ENCODE measurements around the gene MAN1C1.

DNA sequence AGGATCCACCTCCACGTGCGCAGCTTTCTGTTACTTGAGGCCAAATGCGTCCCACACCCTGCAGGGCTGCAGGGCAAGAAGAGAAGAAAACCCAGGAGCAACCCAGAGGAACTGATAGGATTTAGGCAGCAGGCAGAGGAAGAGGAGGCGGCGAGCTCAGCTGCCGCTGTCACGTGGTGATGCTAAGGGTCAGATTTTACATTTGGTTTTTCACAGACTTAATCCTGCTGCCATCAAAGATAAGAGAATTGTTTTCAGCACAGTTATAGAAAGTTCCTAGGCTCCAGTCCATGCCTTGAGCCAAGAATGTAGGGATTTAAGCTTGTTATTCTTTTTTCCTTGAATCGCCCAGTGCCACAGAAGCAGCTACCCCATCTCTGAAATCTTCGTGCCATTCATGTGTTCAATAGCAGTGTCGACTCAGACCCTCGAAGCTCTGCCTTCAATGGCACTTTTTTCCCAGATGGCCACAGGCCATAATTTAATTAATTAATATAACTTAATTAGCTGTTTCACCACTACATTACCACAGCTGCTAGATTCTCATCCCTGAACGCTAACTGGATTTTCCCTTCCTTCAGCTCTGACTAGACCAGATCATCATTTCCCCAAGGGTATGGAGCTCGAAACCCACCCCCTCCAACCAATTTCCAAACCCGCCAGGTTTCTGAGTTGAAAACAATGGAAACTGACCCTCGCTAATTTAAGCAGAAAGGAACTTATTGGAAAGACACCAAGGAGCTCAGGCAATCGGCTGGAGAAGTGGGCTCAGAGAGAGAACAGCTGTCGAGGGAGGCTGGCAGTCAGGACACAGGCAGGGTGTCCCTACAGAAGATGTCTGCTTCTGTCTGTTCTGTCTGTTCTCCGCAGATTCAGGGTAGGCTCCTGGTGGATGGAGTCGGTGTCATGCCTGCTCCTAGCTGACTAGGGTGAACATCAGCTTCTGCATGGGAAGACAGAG is 37.0 kb upstream of the MAN1C1 start:
- TF ChIP-seq ATF1 (CRISPR knock-in tag; IDR thresholded peaks at IDR 0.05) = no peak
- TF ChIP-seq, protein P1, sequence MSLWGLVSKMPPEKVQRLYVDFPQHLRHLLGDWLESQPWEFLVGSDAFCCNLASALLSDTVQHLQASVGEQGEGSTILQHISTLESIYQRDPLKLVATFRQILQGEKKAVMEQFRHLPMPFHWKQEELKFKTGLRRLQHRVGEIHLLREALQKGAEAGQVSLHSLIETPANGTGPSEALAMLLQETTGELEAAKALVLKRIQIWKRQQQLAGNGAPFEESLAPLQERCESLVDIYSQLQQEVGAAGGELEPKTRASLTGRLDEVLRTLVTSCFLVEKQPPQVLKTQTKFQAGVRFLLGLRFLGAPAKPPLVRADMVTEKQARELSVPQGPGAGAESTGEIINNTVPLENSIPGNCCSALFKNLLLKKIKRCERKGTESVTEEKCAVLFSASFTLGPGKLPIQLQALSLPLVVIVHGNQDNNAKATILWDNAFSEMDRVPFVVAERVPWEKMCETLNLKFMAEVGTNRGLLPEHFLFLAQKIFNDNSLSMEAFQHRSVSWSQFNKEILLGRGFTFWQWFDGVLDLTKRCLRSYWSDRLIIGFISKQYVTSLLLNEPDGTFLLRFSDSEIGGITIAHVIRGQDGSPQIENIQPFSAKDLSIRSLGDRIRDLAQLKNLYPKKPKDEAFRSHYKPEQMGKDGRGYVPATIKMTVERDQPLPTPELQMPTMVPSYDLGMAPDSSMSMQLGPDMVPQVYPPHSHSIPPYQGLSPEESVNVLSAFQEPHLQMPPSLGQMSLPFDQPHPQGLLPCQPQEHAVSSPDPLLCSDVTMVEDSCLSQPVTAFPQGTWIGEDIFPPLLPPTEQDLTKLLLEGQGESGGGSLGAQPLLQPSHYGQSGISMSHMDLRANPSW (CRISPR knock-in tag; conservative IDR thresholded peaks at IDR 0.05; ENCODE audit: low read depth) = no peak

Data from WTC11 (cell line).